GM12864 (cell line): Measurements from ENCODE around the gene PALD1.

Source experiments
- DNase-seq: peaks from one replicate; pipeline ENCODE4 v3.0.0-alpha.2; 2011; ENCODE audit warnings: low read depth
- H3K4me3 ChIP-seq: 2 replicates; pipeline ENCODE4 v1.5.1; 2011; ENCODE audit warnings: mild to moderate bottlenecking, low read depth, low read length, control low read depth
- TF ChIP-seq, protein P1 (sequence below): IDR thresholded peaks from 2 replicates; pipeline ENCODE4 v1.5.1; 2011; ENCODE audit warnings: low read depth, mild to moderate bottlenecking, moderate library complexity, low read length, control low read depth, inconsistent platforms; ENCODE audit errors: missing control alignments

The PALD1 gene

DNA sequence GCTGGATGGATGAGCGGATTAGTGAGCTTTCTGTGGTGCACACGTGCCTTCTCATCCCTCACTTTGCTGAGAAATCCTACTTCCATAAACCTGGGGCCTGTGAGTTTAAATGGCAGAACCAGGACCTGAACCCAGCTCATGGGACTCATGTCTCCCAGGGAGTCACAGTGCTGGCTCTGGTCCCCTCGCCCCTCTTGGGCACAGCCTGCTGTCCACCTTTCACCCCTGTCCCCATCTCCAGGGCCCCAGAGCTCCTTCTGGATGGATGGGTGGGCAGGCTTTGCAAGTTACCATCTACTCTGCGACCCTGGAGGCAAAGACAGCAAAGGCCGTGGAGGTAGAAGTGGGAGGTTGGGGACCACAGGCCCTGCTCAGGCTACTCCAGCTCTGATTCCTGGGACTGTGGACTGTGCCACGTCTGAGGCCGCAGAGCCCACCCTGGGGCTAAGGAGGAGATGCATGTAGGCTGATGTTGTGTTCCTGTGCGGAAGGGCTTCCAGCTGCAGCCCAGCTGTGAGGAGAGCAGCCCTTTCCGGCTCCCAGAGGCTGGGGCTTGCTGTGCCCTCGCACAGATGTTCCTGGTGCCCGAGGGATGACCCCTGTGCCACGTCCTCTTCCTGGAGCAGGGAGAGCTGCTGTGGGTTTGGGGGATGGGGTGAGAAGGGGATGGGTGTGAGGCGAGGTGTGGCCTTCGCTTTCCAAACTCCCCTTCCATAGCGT, 83.6 kb downstream of the PALD1 start:
- no peak for DNase-seq
- TF ChIP-seq, protein P1, sequence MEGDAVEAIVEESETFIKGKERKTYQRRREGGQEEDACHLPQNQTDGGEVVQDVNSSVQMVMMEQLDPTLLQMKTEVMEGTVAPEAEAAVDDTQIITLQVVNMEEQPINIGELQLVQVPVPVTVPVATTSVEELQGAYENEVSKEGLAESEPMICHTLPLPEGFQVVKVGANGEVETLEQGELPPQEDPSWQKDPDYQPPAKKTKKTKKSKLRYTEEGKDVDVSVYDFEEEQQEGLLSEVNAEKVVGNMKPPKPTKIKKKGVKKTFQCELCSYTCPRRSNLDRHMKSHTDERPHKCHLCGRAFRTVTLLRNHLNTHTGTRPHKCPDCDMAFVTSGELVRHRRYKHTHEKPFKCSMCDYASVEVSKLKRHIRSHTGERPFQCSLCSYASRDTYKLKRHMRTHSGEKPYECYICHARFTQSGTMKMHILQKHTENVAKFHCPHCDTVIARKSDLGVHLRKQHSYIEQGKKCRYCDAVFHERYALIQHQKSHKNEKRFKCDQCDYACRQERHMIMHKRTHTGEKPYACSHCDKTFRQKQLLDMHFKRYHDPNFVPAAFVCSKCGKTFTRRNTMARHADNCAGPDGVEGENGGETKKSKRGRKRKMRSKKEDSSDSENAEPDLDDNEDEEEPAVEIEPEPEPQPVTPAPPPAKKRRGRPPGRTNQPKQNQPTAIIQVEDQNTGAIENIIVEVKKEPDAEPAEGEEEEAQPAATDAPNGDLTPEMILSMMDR = no peak
- H3K4me3 ChIP-seq = no peak overlapping the region

DNA sequence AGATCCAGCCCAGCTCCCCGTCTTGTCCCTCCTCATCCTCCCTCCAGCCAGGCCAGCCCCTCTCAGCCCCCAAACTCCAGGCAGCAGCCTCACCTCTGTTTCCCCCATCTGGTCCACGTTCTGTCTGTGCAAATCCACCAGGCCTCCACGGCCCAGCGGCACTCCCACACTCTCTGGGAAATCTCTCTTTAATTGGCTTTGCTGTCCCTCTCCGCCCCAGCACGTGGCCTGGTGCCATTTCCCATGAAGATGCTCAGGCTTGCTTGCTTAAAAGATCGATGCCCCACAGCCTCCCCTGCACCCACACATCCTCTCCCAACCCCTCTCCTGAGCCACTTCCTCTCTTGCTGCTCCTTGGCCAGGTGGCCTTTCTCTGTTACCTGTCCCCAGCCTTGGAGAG, 84.7 kb downstream of the PALD1 start:
- no peak overlapping the region for H3K4me3 ChIP-seq
- no peak for DNase-seq
- TF ChIP-seq, protein P1 = no peak

DNA sequence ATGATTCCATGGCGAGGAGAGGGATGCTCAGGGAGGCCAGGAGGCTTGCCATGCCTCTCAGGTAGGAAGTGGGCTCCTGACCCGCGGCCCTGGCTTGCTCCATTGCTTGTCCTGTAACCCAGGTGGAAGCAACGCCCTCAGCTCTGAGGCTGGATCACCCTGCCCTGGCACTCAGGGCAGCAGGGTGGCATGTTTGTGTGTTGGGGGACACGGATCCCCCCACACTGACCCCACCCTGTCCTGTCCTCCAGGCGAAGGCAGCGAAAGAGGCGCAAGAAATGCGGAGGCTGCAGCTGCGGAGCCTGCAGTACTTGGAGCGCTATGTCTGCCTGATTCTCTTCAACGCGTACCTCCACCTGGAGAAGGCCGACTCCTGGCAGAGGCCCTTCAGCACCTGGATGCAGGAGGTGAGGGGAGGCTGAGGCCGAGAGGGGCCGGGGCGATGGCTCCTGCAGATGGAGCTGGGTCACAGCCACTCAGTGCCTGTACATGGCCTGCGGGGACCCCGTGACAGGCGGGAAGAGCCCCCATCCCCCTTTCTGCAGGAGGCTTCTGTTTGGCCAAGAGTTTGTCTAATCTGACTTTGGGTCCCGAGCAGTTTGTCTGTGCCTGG, 85.7 kb downstream of the PALD1 start:
- no peak for DNase-seq
- TF ChIP-seq, protein P1 = no peak
- no peak overlapping the region for H3K4me3 ChIP-seq

DNA sequence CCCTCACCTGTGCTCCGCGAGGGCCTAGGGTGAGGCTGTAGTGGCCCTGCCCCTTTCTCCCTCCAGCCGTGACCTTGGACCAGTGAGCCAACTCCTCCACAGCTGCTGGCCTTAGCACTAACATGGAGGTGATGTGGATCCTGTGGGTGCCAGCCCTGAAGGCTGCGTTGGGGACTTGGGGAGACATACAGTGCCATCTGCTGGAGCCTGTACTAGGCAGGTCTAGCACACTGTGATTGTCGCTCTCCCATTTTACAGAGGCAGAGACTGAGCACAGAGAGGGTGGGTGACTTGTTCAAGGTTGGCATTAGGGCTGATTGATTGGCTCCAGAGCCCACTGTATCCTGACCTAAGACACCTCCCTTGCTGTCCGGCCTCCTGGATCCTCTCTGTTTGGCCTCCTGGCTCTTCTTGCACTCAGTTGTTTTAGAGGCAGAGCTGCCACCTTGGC, 86.4 kb downstream of the PALD1 start:
- DNase-seq = no peak

DNA sequence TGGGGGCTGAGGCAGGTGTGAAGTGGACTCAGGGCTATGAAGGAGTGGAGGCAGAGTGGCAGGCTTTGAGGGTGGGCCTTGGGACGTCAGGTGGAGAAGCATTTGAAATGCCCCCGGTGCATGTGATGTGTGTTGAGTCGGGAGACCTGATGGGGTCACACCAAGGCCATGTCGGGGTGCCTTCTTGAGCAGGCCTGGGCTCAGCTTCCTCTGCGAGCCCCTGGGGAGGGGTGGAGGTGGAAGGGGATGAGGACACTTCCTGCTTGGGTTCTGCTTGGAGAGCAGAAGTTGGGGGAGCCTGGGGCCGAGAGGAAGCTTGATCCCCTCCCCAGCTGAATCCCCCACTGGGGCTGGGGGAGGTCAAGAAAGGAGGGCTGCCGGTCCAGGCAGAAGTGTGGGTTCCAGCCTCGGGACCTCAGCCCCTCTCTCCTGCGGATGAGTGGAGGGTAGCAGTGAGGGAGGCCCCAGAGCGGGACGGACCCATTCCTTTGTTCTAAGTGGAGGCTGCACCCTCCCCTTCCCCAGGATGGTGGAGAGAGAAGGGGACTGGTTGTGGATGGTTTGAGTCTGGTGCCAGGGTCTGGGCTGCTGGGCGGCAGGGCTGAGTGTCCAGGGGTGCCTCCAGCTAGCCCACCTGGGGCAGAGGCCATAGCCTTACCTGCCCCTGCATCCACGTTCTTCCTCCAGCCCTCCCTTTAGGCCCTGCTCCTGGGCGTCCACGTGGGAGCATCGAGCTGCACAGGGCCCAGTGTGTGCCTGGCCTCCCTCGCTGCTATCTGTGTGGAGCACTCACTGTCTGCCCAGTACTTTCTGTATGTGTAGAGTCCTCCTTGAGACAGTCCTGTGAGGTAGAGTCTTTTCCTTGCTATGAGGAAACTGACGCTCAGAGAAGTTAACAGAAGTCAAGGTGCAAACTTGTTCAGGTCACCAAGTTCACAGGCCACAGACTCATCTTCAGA, 87.3 kb downstream of the PALD1 start:
- no peak for DNase-seq
- H3K4me3 ChIP-seq = no peak overlapping the region
- TF ChIP-seq, protein P1 = no peak

More for the DNA sequence above, 86.4 kb downstream of the PALD1 start:
- no peak overlapping the region for H3K4me3 ChIP-seq
- TF ChIP-seq, protein P1 = peak; percentile 37

DNA sequence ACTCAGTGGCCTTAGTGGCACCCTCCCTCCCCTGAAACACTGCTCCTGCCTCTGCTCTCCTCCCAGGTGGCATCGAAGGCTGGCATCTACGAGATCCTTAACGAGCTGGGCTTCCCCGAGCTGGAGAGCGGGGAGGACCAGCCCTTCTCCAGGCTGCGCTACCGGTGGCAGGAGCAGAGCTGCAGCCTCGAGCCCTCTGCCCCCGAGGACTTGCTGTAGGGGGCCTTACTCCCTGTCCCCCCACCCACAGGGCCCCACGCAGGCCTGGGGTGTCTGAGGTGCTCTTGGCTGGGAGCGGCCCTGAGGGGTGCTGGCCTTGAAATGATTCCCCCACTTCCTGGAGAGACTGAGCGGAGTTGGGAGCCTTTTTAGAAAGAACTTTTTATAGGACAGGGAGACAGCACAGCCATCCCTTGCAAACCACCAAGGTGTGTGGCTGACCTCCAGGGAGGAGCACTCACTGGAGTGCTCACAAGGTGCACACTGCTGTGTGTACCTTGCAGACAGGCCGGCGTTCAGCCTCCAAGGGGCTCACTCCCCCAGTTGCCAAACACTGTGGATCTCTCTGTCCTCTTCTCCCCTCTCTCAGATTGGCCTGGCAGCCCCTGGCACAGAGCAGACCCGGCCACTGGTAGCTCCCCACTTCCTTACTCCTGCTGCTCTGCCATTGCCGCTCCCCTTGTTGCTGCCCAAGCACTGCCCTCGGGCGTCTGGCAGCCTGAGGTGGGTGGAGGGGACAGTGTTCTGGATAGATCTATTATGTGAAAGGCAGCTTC, 88.1 kb downstream of the PALD1 start:
- TF ChIP-seq, protein P1 = no peak
- H3K4me3 ChIP-seq = no peak overlapping the region
- no peak for DNase-seq
